G401.6 (cell line): ENCODE results near the gene MMAA.
"Not testable (repeated sequence)": the region's sequence is repeated elsewhere in the genome, so short reads cannot be mapped to it uniquely, and the experiment has no call there.

Source experiments
- FAIRE-seq: peaks from 2 replicates; lab custom pipeline; 2012; peaks lifted over from hg19 to GRCh38; lab: Jason Lieb, UNC

MMAA gene

DNA sequence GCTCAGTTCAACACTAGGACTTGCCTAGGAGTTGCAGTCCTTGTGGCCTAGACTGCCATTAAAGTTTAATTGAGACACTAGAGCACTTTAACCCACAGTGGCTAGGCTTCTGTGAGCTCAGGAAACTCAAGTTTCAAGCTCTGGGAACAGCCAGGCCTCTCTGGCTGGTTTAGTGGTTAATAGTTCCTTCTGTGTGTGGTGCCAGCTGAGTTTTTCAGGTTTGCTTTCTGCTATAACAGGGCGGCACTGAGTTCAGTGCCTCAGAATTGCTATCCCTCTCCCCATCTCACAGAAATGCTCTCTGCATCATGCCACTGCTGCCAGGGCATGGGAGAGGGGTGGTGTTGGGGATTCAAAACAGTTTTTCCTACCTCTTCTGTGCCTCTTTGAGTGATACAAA, 15.9 kb downstream of the MMAA start:
- no peak for FAIRE-seq

DNA sequence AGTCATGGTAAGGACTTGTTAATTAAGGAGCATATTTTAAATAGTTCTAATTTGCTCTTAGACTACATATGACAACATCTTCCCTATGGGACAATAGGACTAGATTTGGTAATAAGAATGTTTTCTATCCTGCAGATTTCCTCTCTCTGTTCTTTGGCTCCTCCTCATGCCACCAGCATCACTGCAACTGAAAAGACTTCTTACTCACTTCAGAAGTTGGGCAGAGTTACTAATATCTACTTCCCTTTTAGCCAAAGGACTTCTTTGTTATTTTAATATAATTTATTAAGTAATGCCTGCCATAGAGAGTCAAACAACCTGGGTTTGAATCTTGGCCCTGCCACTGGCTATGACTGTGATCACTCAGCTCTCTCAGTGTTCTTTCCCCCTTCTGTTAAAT, 16.4 kb downstream of the MMAA start:
- FAIRE-seq = no peak

DNA sequence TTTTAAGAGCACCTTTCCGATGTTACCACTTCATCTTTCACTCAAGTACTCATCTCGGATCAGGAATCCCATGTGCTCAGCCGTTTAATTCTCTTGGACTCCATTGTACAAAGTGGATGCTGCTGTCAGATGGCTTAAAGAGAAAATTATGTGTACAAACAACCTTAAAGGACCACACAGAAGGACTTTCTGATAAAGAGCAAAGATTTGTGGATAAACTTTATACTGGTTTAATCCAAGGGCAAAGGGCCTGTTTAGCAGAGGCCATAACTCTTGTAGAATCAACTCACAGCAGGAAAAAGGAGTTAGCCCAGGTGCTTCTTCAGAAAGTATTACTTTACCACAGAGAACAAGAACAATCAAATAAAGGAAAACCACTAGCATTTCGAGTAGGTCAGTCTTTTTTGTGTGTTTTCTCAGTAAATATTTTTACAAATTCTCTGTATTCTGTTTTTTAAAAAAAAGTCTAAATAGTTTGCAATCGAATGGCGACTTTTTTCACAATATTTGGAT, 20.1 kb downstream of the MMAA start:
- no peak for FAIRE-seq

DNA sequence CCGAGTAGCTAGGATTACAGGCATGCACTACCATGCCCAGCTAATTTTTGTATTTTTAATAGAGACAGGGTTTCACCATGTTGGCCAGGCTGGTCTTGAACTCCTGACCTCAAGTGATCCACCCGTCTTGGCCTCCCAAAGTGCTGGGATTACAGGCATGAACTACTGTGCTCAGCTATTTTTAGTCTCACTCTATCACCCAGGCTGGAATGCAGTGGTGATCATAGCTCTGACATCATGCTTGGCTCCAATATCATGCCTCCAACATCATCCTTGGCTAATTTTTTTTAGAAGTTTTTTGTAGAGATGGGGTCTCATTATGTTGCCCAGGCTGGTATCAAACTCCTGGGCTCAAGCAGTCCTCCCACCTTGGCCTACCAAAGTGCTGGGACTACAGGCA, 21.1 kb downstream of the MMAA start:
- FAIRE-seq = not testable (repeated sequence)

DNA sequence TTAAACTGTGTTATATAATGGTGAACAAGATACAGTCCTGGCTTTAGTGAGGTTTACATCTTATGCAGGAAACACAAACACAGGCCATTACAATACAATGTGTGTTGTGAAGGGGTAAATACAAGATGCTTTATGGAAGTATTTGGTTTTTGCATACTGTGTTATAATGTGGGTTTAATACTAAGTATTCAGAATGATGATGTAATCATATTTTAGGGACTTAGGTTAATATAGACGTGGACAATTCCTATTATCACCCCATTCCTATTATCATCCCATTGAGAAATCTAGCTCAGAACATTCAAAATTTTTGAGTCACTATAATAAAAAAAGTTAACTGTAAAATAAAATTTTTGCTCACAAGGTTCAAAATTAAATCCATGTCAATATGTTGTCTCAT, 24.1 kb downstream of the MMAA start:
- no peak for FAIRE-seq

DNA sequence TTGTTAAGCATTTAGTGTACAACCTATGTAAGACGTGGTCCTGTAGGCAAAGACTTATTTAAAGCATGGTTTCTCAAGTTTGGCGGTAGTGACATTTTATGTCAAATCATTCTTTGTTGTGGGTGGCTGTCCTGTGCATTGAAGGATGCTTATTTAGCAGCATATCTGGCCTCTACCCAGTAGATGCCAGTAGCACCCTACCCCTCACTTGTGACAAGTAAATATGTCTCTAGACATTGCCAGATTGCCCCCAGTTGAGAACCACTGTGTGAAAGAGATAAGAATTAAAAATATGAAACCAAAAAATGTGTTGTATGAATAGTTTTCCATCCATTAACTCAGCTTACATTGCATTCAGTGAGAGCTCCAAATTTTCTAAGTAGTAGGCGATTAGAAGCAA, 25.5 kb downstream of the MMAA start:
- FAIRE-seq = no peak

DNA sequence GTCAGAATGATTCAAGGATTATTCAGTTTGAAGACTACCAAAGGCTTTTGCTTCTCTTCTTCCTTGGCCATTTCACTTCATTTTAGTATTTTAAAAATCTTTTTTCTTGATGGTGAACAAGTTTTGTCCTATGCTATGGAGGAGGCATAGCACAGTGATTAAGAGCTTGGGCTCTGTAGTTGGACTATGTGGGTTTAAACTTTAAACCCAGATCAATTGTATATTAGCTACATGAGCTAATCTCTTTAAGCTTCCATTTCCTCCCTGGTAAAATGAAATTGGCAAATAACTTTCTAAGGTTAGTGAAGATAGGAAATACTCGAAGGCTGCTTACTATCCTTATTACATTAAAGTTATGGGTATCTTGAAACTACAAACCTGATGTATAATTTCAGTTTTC, 37.0 kb downstream of the MMAA start:
- FAIRE-seq = no peak

DNA sequence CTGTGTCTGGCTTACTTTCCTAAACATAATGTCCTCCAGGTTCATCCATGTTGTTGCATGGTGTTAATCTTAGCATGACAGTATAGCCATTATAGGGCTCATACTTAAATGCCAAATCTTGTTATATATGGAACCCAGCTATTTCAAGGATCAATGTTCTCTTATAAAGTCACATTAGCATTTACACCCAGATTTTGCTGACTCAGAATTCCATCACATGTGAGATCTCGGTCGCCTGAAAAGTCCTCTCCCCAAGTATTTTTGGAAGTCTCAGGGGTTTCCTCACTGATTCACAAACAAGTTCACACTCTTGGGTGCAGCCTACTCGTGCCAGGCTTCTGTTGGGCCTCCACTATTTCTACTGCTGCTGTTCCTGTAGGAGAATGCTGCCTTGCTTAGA, 40.9 kb downstream of the MMAA start:
- no peak for FAIRE-seq

DNA sequence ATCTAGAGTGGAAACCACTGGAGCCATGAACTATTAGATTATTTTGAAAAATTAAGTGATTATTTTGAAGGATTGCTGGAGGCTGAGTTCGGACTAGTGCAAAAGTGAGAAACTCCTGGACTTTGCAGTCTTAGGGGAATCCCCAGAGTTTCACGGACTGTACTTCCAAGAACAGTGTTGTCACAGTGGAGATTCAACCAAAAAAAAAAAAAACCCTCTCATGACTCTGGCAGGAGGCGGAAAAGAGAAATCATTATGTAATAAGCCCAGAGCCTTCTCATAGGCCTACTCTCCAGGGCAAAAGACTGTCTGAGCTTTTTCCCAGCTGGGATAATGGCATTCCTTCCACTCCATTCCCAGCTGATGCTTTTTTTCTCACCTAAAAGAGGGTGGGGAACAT, 44.0 kb downstream of the MMAA start:
- FAIRE-seq = no peak

DNA sequence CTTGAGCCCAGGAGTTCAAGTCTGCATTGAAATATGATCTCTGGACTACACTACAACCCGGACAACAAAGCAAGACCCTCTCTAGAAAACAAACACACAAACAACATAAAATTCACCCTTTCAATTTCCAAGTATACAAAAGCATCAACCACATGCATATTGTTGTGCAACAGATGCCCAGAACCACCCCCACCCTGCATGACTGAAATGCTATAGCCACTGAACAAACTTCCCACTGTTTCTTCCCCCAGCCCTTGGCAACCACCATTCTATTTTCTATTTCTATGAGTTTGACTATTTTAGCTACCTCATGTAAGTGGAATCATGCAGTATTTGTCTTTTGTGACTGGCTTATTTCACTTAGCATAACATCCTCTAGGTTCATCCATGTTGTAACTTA, 46.6 kb downstream of the MMAA start:
- FAIRE-seq = no peak

DNA sequence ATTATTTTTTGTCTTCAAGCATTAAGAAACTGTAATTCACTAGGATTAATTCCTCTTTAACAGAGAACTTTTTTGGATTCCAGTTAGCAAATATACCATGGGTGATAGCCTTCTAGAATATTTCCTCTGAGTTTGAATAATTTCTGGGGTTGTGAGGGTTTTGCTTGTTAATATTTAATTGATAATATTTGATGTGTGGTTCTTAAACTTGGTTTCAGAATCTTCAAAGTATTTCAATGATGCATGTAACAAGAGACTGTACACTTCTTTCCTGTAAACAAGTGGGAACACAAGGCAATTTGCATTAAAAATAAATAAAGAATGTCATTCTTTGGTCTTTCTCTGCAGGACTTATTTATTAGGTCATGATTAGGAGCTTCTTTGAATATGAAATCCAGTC, 51.2 kb downstream of the MMAA start:
- FAIRE-seq = no peak

DNA sequence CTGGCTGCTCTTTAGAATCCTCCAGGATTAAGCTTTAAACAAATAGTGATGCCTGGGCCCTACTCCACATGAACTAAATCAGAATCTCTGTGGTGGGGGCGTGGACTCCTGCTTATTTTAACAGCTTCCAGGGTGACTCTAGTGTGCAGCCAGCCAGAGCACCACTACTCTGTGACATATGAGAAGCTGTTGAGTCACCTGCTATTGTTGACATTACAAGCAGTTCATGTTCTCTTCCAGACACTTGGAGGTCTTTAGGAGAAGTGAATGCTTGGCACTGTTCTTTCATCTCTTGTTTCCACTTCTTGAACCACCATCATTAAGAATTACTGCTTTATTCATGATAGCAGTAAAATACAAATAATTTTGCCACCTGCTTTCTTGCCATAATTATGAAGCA, 60.3 kb downstream of the MMAA start:
- FAIRE-seq = no peak

DNA sequence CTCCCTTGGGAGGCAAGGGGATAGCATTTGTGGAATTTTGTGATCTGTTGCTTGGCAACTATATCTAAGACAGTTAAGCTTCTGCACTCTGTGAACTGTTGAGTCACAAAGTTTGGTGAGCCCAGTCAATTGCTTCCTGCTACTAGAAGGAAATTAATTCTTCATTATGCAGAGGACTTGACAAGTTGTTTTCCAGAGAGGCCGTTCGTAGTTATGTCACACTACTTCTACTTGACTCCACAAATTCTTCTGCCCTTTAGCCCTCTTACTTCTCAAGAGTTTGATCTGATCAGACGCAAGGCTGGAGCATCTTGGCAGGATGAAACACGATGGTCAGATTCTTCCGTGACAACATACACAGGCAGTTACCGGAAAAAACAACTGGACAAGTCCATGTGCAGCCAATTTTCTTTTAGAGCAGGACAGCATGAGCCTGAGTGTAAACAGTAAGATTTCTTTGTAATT, 60.8 kb downstream of the MMAA start, which contains the start of gene C4orf51:
TSS of gene C4orf51 (plus strand) at position 156 of the 465 bp plus-strand sequence. CDS start at position 214, 58 bp downstream.
- FAIRE-seq = no peak

DNA sequence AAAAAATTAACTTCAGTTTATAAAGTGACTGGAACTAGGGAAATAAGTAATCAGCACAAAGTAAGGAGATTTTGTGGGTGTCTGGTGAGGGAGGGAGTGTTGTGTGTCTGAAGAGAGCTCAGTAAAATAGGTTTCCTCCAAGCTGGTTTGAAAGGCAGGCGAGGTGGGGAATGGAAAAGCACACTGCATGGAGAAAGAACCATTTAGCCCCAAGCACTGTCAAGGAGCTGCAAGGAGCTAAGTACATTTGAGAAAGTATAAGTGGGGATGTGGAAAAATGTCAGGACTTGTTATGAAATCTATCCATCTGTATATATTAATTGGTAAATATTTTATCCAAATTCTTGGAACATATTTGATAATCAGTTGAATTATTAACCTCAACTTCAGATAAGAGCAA, 61.7 kb downstream of the MMAA start:
- no peak for FAIRE-seq

DNA sequence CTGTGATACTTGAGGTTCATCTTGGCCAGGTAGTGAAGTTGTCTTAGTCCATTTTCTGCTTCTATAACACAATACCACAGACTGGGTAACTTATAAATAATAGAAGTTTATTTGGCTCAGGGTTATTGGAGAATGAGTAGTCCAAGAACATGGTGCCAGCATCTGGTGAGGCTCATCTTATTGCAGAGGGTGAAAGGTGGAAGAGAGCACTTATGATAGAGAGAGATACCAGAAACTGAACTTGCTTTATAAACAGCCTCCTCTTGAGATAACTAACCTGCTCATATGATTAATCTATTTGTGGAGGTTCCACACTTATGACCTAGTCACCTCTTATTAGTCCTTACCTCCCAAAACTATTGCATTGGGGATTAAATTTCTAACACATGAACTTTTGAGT, 62.3 kb downstream of the MMAA start:
- no peak for FAIRE-seq

DNA sequence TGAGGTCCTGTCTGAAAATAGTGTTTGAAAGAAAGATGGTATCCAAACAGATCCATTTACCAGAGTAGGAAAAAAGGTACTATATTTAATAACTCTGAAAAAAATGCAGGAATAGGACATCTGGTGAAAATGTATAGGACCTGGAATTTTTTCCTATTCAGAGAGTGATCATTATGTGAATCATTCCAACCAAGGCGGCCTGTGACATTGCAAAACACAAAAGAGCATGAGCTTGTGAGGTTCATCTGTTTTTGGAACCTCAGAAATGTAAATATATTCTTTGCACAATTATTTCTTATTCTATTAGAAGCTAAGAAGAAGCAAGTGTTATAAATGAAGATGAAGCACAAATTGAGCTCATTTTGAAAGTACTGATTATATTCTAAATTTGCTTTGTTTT, 62.8 kb downstream of the MMAA start:
- no peak for FAIRE-seq

DNA sequence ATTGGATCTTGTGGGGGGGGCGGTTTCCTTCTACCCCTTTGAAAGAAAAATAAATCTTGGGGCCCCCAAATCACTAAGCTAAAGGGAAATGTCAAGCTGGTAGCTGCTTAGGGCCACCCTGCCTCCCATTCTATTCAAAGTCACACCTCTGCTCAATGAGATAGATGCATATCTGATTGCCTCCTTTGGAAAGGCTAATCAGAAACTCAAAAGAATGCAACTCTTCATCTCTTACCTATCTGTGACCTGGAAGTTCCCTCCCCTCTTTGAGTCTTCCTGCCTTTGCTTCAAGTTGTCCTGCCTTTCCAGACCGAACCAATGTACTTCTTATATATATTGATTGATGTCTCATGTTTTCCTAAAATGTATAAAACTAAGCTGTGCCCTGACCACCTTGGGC, 67.8 kb downstream of the MMAA start:
- FAIRE-seq = no peak

DNA sequence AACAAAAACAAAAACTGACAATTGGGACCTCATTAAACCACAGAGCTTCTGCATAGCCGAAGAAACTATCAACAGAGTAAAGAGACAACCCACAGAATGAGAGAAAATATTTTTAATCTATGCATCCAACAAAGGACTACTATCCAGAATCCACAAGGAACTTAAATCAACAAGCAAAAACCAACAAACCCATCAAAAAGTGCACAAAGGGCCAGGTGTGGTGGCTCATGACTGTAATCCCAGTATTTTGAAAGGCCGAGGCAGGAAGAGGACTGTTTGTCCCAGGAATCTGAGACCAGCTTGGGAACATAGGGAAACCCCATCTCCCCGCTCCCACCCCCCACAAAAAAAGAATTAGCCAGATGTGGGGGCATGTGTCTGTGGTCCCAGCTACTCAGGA, 71.4 kb downstream of the MMAA start:
- FAIRE-seq = no peak

DNA sequence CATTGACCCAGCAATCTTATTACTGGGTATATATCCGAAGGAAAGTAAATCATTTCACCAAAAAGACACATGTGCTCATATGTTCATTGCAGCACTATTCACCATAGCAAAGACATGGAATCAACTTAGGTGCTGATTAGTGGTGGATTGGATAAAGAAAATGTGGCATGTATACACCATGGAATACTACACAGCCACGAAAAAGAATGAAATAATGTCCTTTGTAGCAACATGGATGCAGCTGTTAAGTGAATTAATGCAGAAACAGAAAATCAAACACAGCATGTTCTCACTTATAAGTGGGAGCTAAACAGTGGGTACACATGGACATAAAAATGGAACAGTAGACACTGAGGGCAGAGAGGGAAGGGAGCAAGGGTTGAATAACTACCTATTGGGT, 72.2 kb downstream of the MMAA start:
- FAIRE-seq = not testable (repeated sequence)

DNA sequence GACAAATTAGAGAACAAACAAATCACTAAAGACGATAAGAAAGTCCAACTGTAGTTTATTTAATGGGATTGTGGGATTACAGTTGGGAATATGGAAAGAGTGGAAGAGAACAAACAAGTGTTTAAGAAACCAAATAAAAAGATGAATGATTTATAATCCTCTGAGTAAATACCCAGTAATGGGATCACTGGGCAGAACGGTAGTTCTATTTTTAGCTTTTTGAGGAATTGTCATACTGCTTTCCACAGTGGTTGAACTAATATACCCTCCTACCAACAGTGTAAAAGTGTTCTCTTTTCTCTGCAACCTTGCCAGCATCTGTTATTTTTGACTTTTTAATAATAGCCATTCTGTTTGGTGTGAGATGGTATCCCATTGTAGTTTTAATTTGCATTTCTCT, 75.7 kb downstream of the MMAA start:
- no peak for FAIRE-seq

DNA sequence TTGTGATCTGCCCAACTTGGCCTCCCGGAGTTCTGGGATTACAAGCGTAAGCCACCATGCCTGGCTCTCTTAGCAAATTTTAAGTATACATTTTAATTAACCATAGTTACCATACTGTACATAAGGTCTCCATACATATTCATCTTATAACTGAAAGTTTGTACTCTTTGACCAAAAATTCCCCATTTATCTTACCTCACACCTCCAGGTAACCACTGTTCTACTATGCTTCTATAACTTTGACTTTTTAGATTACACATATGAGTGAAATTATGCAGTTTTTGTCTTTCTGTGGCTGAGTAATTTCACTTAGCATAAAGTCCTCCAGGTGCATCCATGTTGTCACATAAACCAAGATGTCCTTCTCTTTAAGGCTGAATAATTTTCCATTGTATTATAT, 78.1 kb downstream of the MMAA start:
- FAIRE-seq = no peak

DNA sequence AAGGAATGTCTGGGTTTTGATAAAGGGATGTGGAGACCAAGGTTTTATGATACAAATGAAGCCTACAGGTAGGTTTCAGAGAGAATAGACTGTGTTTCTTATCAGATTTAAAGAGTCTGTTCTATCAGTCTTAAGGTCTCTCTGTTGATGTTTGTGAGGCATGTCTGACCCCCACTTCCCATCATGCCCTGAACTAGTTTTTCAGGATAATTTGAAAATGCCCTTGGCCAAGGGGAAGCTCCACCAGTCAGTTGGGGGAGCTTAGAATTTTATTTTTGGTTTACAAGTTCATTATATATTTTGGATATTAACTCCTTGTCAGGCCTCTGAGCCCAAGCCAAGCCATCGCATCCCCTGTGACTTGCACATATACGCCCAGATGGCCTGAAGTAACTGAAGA, 79.3 kb downstream of the MMAA start:
- no peak for FAIRE-seq

DNA sequence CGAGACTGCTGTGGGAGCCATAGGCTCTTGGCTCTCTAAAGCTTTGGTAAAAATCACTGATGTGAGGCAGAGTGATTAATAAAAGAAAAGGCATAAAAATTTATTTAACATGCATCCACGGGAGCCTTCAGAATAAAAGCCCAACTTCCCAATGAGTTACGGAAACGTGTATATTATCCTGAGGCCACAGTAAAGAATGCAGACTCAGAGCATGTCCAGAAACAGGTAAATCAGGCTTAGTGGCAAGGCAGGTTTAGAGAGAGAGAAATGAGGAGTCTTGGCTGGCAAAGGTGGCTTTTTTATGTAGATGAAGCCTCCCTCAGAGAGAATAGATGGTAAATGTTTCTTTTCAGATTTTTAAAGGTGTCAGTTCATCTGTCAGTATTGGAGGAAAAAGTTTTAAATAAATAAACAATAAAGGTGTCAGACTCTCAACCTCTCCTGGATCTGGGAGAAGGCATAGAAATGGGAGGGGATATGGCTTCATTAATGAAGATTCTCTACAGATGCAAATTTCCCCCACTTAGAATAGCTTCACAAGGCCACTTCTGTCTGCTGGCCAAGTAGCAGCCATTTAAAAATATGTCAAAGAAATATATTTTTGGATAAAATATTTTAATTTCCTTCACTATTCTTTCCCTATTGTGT, 84.8 kb downstream of the MMAA start:
- FAIRE-seq = no peak

DNA sequence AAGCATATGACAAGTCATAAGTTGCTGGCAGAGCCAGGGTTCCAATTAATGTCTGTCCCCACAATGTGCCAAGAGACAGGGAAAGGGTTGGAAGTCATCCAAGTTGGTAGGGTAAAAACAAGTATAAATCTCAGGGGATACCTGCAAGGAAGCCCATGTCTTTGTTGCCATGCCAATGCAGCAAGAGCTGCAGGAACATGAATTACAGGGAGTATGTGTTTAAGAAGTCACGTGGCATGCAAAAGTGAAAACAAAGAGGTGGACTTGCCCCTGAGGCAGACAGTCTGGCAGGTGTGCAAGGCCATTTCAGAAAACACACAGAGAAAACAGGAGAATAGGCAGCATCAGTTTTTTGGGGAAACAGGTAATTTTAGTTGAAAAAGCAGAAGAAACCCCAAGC, 90.2 kb downstream of the MMAA start:
- FAIRE-seq = no peak
